ENCODE results near the gene IKZF4.

DNA sequence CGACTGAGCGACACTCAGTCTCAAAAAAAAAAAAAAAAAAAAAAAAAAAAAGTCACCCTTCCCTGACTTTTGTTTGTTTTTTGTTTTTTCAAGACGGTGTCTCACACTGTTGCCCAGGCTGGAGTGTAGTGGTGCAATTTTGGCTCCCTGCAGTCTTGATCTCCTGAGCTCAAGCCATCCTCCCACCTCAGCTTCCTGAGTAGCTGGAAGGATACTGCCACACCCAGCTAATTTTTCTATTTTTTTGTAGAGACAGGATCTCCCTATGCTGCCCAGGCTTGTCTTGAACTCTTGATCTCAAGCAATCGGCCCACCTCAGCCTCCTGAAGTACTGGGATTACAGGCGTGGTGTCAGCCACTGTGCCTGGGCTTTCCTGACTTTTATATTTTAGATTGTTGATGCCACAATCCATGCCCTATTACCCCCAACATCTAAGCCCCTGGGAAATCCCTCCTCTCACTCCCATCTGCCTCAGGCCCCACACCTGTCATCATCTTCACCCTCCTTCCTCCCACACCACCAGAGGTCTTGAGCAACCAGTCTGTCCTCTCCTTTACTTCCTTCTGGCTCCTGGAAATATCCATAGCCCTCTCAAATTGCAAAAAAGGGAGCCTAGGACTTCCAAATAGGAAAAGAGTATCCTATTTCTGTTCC is 7.8 kb downstream of the IKZF4 start:
- no peak for TF ChIP-seq POLR2A (IDR thresholded peaks at IDR 0.05; ENCODE audit: low read depth, low read length)
- no peak for TF ChIP-seq POLR2AphosphoS5 (IDR thresholded peaks at IDR 0.05; ENCODE audit: low read depth, low read length)
- no peak for TF ChIP-seq TAF1 (IDR thresholded peaks at IDR 0.05; ENCODE audit: borderline replicate concordance, low read depth, low read length)
